HEK293 (cell line): ENCODE results near the gene SUOX.

Experiments used
- SCRT1 ChIP-seq: fragments of 450-650 bp; formaldehyde crosslinking; IDR thresholded peaks from 2 replicates; pipeline ENCODE4 v1.5.1; 2016; ENCODE audit warnings: missing biosample characterization, missing genetic modification characterization, borderline replicate concordance
- WT1 ChIP-seq: fragments of 450-650 bp; formaldehyde crosslinking; IDR thresholded peaks from 2 replicates; pipeline ENCODE4 v1.5.1; 2016; ENCODE audit warnings: missing biosample characterization, missing genetic modification characterization
- ZBTB17 ChIP-seq: fragments of 450-650 bp; formaldehyde crosslinking; IDR thresholded peaks from 2 replicates; pipeline ENCODE4 v1.5.1; 2016; ENCODE audit warnings: missing biosample characterization, missing genetic modification characterization
- ZBTB49 ChIP-seq: fragments of 450-650 bp; formaldehyde crosslinking; IDR thresholded peaks from 2 replicates; pipeline ENCODE4 v1.5.1; 2016; ENCODE audit warnings: missing biosample characterization, missing genetic modification characterization, low read depth
- ZEB2 ChIP-seq: fragments of 450-650 bp; formaldehyde crosslinking; IDR thresholded peaks from 2 replicates; pipeline ENCODE4 v1.5.1; 2016; ENCODE audit warnings: missing biosample characterization, missing genetic modification characterization
- ZFP37 ChIP-seq: fragments of 450-650 bp; formaldehyde crosslinking; IDR thresholded peaks from 2 replicates; pipeline ENCODE4 v1.5.1; 2016; ENCODE audit warnings: missing biosample characterization, missing genetic modification characterization
- ZNF10 ChIP-seq: fragments of 450-650 bp; formaldehyde crosslinking; IDR thresholded peaks from 2 replicates; pipeline ENCODE4 v1.5.1; 2017; ENCODE audit warnings: missing biosample characterization, missing genetic modification characterization
- ZNF114 ChIP-seq: fragments of 450-650 bp; formaldehyde crosslinking; IDR thresholded peaks from 2 replicates; pipeline ENCODE4 v1.5.0; 2017; ENCODE audit warnings: missing biosample characterization, missing genetic modification characterization
- ZNF121 ChIP-seq: fragments of 450-650 bp; formaldehyde crosslinking; IDR thresholded peaks from 2 replicates; pipeline ENCODE4 v1.5.1; 2016; ENCODE audit warnings: missing biosample characterization, missing genetic modification characterization
- ZNF175 ChIP-seq: fragments of 450-650 bp; formaldehyde crosslinking; IDR thresholded peaks from 2 replicates; pipeline ENCODE4 v1.5.1; 2016; ENCODE audit warnings: missing biosample characterization, missing genetic modification characterization
- ZNF214 ChIP-seq: fragments of 450-650 bp; formaldehyde crosslinking; IDR thresholded peaks from 2 replicates; pipeline ENCODE4 v1.5.1; 2017; ENCODE audit warnings: missing biosample characterization, mild to moderate bottlenecking, missing genetic modification characterization, borderline replicate concordance
- ZNF274 ChIP-seq, 2 experiments: fragments of 200-500 bp in 1 of 2; fragments of 450-650 bp in 1 of 2; sonication (Bioruptor generic) in 1 of 2; formaldehyde crosslinking in 1 of 2; IDR thresholded peaks; 2 replicates each; pipeline versions ENCODE4 v1.5.1 to v1.6.1; 2014 to 2016; ENCODE audit warnings: borderline replicate concordance in 1 of 2, inconsistent platforms in 1 of 2, low read length in 1 of 2, missing biosample characterization in 1 of 2, missing genetic modification characterization in 1 of 2
- ZNF514 ChIP-seq: fragments of 450-650 bp; formaldehyde crosslinking; IDR thresholded peaks from 2 replicates; pipeline ENCODE4 v1.5.1; 2016; ENCODE audit warnings: missing biosample characterization, missing genetic modification characterization
- ZNF518A ChIP-seq: fragments of 450-650 bp; formaldehyde crosslinking; conservative IDR thresholded peaks from 2 replicates; pipeline ENCODE4 v1.5.1; 2016; ENCODE audit warnings: low read depth, missing biosample characterization, missing genetic modification characterization
- ZNF626 ChIP-seq: fragments of 450-650 bp; sonication (Bioruptor Pico); formaldehyde crosslinking; IDR thresholded peaks from 2 replicates; pipeline ENCODE4 v1.5.1; 2018; ENCODE audit warnings: missing biosample characterization, missing genetic modification characterization, inconsistent platforms
- ZNF670 ChIP-seq: fragments of 450-650 bp; formaldehyde crosslinking; IDR thresholded peaks from 2 replicates; pipeline ENCODE4 v1.5.1; 2016; ENCODE audit warnings: missing biosample characterization, missing genetic modification characterization, low read depth
- ZNF707 ChIP-seq: fragments of 450-650 bp; formaldehyde crosslinking; IDR thresholded peaks from 2 replicates; pipeline ENCODE4 v1.5.1; 2016; ENCODE audit warnings: missing biosample characterization, missing genetic modification characterization
- ZNF777 ChIP-seq: fragments of 450-650 bp; formaldehyde crosslinking; IDR thresholded peaks from 2 replicates; pipeline ENCODE4 v1.5.1; 2017; ENCODE audit warnings: missing biosample characterization, missing genetic modification characterization, borderline replicate concordance
- ZNF843 ChIP-seq: fragments of 450-650 bp; formaldehyde crosslinking; IDR thresholded peaks from 2 replicates; pipeline ENCODE4 v1.5.1; 2016; ENCODE audit warnings: missing biosample characterization, missing genetic modification characterization
- ZXDB ChIP-seq: fragments of 450-650 bp; formaldehyde crosslinking; IDR thresholded peaks from 2 replicates; pipeline ENCODE4 v1.5.1; 2016; ENCODE audit warnings: missing biosample characterization, missing genetic modification characterization
- TF ChIP-seq, protein P1 (sequence below): fragments of 450-650 bp; formaldehyde crosslinking; IDR thresholded peaks from 2 replicates; pipeline ENCODE4 v1.5.1; 2016; ENCODE audit warnings: missing biosample characterization, missing genetic modification characterization
- TF ChIP-seq, protein P2 (sequence below): fragments of 450-650 bp; formaldehyde crosslinking; IDR thresholded peaks from 2 replicates; pipeline ENCODE4 v1.5.1; 2016; ENCODE audit warnings: missing biosample characterization, missing genetic modification characterization
- TF ChIP-seq, protein P3 (sequence below): fragments of 450-650 bp; formaldehyde crosslinking; IDR thresholded peaks from 2 replicates; pipeline ENCODE4 v1.5.1; 2016; ENCODE audit warnings: missing biosample characterization, missing genetic modification characterization
- TF ChIP-seq, protein P4 (sequence below): sonication (generic); formaldehyde crosslinking; IDR thresholded peaks from 2 replicates; pipeline ENCODE4 v1.8.1; 2022; ENCODE audit warnings: mild to moderate bottlenecking, moderate library complexity, missing genetic modification reagents

Gene SUOX

DNA sequence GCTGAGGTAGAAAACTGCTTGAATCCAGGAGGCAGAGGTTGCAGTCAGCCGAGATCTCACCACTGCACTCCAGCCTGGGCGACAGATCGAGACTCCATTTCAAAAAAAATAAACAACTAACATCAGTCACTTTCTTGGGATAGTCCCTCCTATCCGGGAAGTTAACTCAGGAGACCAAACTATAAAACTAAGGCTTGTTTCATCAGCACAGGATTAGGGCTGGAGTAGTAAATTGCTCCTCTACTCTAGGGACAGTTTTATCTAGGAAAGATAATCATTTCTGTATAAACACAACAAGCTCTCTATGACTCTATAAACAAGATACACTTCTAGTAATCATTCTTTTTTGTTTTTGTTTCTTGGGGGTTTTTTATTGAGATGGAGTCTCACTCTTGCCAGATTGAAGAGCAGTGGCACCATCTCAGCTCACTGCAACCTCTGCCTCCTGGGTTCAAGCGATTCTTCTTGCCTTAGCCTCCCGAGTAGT lies 56.4 kb downstream of the SUOX start (continued):
- TF ChIP-seq, protein P1, sequence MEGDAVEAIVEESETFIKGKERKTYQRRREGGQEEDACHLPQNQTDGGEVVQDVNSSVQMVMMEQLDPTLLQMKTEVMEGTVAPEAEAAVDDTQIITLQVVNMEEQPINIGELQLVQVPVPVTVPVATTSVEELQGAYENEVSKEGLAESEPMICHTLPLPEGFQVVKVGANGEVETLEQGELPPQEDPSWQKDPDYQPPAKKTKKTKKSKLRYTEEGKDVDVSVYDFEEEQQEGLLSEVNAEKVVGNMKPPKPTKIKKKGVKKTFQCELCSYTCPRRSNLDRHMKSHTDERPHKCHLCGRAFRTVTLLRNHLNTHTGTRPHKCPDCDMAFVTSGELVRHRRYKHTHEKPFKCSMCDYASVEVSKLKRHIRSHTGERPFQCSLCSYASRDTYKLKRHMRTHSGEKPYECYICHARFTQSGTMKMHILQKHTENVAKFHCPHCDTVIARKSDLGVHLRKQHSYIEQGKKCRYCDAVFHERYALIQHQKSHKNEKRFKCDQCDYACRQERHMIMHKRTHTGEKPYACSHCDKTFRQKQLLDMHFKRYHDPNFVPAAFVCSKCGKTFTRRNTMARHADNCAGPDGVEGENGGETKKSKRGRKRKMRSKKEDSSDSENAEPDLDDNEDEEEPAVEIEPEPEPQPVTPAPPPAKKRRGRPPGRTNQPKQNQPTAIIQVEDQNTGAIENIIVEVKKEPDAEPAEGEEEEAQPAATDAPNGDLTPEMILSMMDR (tag by site-specific recombination): no peak
- TF ChIP-seq, protein P2, sequence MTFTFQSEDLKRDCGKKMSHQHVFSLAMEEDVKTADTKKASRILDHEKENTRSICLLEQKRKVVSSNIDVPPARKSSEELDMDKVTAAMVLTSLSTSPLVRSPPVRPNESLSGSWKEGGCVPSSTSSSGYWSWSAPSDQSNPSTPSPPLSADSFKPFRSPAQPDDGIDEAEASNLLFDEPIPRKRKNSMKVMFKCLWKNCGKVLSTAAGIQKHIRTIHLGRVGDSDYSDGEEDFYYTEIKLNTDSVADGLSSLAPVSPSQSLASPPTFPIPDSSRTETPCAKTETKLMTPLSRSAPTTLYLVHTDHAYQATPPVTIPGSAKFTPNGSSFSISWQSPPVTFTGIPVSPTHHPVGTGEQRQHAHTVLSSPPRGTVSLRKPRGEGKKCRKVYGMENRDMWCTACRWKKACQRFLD: no peak
- TF ChIP-seq ZNF274 (IDR thresholded peaks at IDR 0.05; ENCODE audit: low read length) (no peak), ZNF274 (tag by site-specific recombination; IDR thresholded peaks at IDR 0.05; ENCODE audit: borderline replicate concordance) (no peak), ZBTB49 (tag by site-specific recombination) (no peak), ZNF670 (tag by site-specific recombination) (no peak), ZNF626 (tag by site-specific recombination) (no peak), ZNF518A (tag by site-specific recombination) (0 out of 2 replicates have a peak, but pooled peaks have one; percentile 21), ZNF514 (tag by site-specific recombination) (no peak), ZNF121 (tag by site-specific recombination) (0 out of 2 replicates have a peak, but pooled peaks have one; percentile 22), ZFP37 (tag by site-specific recombination) (no peak), ZXDB (tag by site-specific recombination) (peak; percentile 49; the same call in 1 of the 2 replicates), WT1 (tag by site-specific recombination) (peak; percentile 26; the same call in 1 of the 2 replicates), ZBTB17 (tag by site-specific recombination) (peak; percentile 45), ZNF10 (tag by site-specific recombination) (no peak), ZNF114 (tag by site-specific recombination) (no peak), ZNF175 (no peak), ZNF707 (tag by site-specific recombination) (no peak), ZNF214 (tag by site-specific recombination) (no peak), ZNF777 (tag by site-specific recombination) (no peak), ZEB2 (tag by site-specific recombination) (peak; percentile 44; the same call in 1 of the 2 replicates), ZNF843 (tag by site-specific recombination) (peak; percentile 67), SCRT1 (tag by site-specific recombination) (no peak)
- TF ChIP-seq, protein P3, sequence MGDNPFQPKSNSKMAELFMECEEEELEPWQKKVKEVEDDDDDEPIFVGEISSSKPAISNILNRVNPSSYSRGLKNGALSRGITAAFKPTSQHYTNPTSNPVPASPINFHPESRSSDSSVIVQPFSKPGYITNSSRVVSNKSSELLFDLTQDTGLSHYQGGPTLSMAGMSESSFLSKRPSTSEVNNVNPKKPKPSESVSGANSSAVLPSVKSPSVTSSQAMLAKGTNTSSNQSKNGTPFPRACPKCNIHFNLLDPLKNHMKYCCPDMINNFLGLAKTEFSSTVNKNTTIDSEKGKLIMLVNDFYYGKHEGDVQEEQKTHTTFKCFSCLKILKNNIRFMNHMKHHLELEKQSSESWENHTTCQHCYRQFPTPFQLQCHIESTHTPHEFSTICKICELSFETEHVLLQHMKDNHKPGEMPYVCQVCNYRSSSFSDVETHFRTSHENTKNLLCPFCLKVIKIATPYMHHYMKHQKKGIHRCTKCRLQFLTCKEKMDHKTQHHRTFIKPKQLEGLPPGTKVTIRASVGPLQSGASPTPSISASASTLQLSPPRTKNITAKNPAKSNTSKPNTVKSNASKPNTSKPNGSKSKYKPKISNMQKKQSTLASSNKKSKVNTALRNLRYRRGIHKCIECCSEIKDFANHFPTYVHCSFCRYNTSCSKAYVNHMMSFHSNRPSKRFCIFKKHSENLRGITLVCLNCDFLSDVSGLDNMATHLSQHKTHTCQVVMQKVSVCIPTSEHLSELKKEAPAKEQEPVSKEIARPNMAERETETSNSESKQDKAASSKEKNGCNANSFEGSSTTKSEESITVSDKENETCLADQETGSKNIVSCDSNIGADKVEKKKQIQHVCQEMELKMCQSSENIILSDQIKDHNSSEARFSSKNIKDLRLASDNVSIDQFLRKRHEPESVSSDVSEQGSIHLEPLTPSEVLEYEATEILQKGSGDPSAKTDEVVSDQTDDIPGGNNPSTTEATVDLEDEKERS (tag by site-specific recombination): no peak
- TF ChIP-seq, protein P4, sequence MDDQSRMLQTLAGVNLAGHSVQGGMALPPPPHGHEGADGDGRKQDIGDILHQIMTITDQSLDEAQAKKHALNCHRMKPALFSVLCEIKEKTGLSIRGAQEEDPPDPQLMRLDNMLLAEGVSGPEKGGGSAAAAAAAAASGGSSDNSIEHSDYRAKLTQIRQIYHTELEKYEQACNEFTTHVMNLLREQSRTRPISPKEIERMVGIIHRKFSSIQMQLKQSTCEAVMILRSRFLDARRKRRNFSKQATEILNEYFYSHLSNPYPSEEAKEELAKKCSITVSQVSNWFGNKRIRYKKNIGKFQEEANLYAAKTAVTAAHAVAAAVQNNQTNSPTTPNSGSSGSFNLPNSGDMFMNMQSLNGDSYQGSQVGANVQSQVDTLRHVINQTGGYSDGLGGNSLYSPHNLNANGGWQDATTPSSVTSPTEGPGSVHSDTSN (CRISPR knock-in tag): no peak
